Neural progenitor cell (in vitro differentiated cells): Measurements from ENCODE around the gene PPP1R2. TPM values are rescaled to one million over a fixed set of nuclear protein-coding genes. Genes with fewer than 3 reads are reported as not detected.

ENCODE experiments used
- DNase-seq: peaks from one replicate; pipeline ENCODE4 v3.0.0-alpha.2; 2016; ENCODE audit warnings: low spot score
- H2AFZ ChIP-seq: fragments of 200-600 bp; sonication (generic); replicated peaks from 2 replicates; pipeline ENCODE4 v1.6.1; 2016; ENCODE audit warnings: antibody characterized with exemption
- H3F3A ChIP-seq: fragments of 200-600 bp; sonication (generic); 2 replicates; pipeline ENCODE4 v1.6.1; 2016; ENCODE audit warnings: antibody characterized with exemption, low read depth
- H3K27ac ChIP-seq: fragments of 200-600 bp; sonication (generic); 2 replicates; pipeline ENCODE4 v1.5.1; 2016; ENCODE audit warnings: mild to moderate bottlenecking
- H3K27me3 ChIP-seq: fragments of 200-600 bp; sonication (generic); 2 replicates; pipeline ENCODE4 v1.6.1; 2016; ENCODE audit warnings: mild to moderate bottlenecking, moderate library complexity
- H3K36me3 ChIP-seq: fragments of 200-600 bp; sonication (generic); 2 replicates; pipeline ENCODE4 v1.5.1; 2016
- H3K4me1 ChIP-seq: fragments of 200-600 bp; sonication (generic); 2 replicates; pipeline ENCODE4 v1.6.1; 2016; ENCODE audit warnings: mixed run types
- H3K4me2 ChIP-seq: fragments of 200-600 bp; sonication (generic); 2 replicates; pipeline ENCODE4 v1.6.1; 2016
- H3K4me3 ChIP-seq: fragments of 200-600 bp; sonication (generic); 2 replicates; pipeline ENCODE4 v1.5.1; 2016
- H3K79me2 ChIP-seq: fragments of 200-600 bp; sonication (generic); 2 replicates; pipeline ENCODE4 v1.6.1; 2016; ENCODE audit warnings: low read depth
- H3K9ac ChIP-seq: fragments of 200-600 bp; sonication (generic); 2 replicates; pipeline ENCODE4 v1.6.1; 2016
- H3K9me3 ChIP-seq: fragments of 200-600 bp; sonication (generic); 2 replicates; pipeline ENCODE4 v1.5.1; 2016; ENCODE audit warnings: low read depth
- H4K20me1 ChIP-seq: fragments of 200-600 bp; sonication (generic); 2 replicates; pipeline ENCODE4 v1.6.1; 2016; ENCODE audit warnings: low read depth
- H3K27ac Mint-ChIP-seq: 3 replicates; pipeline ENCODE4 v1.8.0; 2021; ENCODE audit warnings: mixed read lengths
- H3K27me3 Mint-ChIP-seq: 2 replicates; pipeline ENCODE4 v1.8.0; 2022; ENCODE audit warnings: low read depth, mild to moderate bottlenecking, inconsistent platforms, moderate library complexity, mixed read lengths; ENCODE audit not compliant: insufficient read depth
- H3K36me3 Mint-ChIP-seq: 3 replicates; pipeline ENCODE4 v1.8.0; 2021; ENCODE audit warnings: mixed read lengths
- H3K4me1 Mint-ChIP-seq: 3 replicates; pipeline ENCODE4 v1.8.0; 2021; ENCODE audit warnings: mixed read lengths
- H3K4me3 Mint-ChIP-seq: 3 replicates; pipeline ENCODE4 v1.8.0; 2021; ENCODE audit warnings: mild to moderate bottlenecking, moderate library complexity, mixed read lengths
- H3K9me3 Mint-ChIP-seq: 3 replicates; pipeline ENCODE4 v1.8.0; 2020; ENCODE audit warnings: mixed read lengths
- EZH2 ChIP-seq: fragments of 200-600 bp; sonication (generic); IDR thresholded peaks from 2 replicates; pipeline ENCODE4 v1.6.1; 2017; ENCODE audit warnings: antibody characterized with exemption, mild to moderate bottlenecking, moderate library complexity
- EZH2phosphoT487 ChIP-seq: fragments of 200-600 bp; sonication (generic); IDR thresholded peaks from 2 replicates; pipeline ENCODE4 v1.6.1; 2017; ENCODE audit warnings: antibody characterized with exemption
- total RNA-seq: library from RNA; depleted of rRNA; stranded (reverse); fragments of >200 nt; gene quantifications from 2 replicates; pipeline ENCODE4 v1.2.3, GENCODE V29; 2015; ENCODE audit warnings: low replicate concordance
- TF ChIP-seq, protein P1 (sequence below): fragments of 200-600 bp; sonication (generic); IDR thresholded peaks from 2 replicates; pipeline ENCODE4 v1.5.1; 2017; ENCODE audit warnings: antibody characterized with exemption, mild to moderate bottlenecking

PPP1R2 gene
- total RNA-seq, 1 donor from 2014 or later = 59.2 TPM

DNA sequence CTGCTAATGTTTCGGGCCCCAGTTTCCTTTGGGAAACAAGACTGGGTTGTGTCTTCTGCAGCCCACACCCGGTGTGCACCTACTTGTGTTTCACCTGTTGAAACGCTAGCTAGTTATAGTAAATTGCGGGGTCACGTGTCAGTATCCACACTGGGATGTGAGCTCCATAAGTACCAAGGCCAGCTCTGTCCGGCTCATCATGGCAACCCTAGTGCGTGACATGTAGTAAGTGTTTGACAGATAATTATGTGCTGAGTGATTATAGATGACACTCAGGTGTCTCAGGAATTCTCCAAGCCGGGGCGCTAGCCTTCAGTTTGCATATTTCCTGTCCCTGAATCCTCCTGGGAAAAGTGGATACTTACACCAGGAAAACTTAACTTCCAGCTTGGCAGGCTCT lies 27.8 kb upstream of the PPP1R2 start:
- Mint-ChIP-seq H3K9me3 (peaks cover 3% of the 10 kb centered on the region), H3K4me3 (no peak overlapping the region), H3K27ac (no peak overlapping the region), H3K36me3 (no peaks in the 10 kb centered on the region), H3K27me3 (no peaks in the 10 kb centered on the region), H3K4me1 (no peaks in the 10 kb centered on the region)
- Histone ChIP-seq H3K27ac (no peak overlapping the region), H2AFZ (no peak overlapping the region), H3K4me3 (no peak overlapping the region), H3K27me3 (no peaks in the 10 kb centered on the region), H3F3A (no peaks in the 10 kb centered on the region), H3K79me2 (no peaks in the 10 kb centered on the region), H3K4me2 (no peak overlapping the region), H3K4me1 (no peaks in the 10 kb centered on the region), H3K36me3 (no peaks in the 10 kb centered on the region), H3K9ac (no peak overlapping the region), H3K9me3 (no peaks in the 10 kb centered on the region), H4K20me1 (no peaks in the 10 kb centered on the region)
- TF ChIP-seq EZH2 = no peak
- TF ChIP-seq EZH2phosphoT487 = no peak
- TF ChIP-seq, protein P1, sequence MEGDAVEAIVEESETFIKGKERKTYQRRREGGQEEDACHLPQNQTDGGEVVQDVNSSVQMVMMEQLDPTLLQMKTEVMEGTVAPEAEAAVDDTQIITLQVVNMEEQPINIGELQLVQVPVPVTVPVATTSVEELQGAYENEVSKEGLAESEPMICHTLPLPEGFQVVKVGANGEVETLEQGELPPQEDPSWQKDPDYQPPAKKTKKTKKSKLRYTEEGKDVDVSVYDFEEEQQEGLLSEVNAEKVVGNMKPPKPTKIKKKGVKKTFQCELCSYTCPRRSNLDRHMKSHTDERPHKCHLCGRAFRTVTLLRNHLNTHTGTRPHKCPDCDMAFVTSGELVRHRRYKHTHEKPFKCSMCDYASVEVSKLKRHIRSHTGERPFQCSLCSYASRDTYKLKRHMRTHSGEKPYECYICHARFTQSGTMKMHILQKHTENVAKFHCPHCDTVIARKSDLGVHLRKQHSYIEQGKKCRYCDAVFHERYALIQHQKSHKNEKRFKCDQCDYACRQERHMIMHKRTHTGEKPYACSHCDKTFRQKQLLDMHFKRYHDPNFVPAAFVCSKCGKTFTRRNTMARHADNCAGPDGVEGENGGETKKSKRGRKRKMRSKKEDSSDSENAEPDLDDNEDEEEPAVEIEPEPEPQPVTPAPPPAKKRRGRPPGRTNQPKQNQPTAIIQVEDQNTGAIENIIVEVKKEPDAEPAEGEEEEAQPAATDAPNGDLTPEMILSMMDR = no peak
- DNase-seq = no peak

DNA sequence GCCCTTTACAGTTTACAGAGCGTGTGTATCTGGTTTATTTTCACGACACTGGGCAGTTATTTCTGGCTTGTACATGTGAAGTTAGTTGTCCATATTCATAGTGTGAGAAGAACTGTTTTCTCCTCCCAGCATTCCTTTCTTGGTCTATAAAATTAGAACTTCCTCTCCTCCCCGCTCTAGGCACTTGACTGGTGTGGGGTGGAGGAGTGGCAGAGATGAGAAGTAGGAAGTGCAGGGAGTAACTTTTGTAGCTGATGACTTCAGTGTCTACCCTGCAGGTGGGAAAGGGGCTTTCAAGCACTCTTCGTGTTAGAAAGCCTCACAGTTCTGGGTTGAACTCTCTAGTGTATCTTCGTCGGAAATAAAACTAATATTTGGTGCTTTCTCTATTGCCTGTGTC lies 27.2 kb upstream of the PPP1R2 start:
- Histone ChIP-seq H3K79me2 (no peaks in the 10 kb centered on the region), H3K4me2 (no peak overlapping the region), H3K4me3 (no peak overlapping the region), H3K36me3 (no peaks in the 10 kb centered on the region), H3F3A (no peaks in the 10 kb centered on the region), H2AFZ (no peak overlapping the region), H4K20me1 (no peaks in the 10 kb centered on the region), H3K27ac (no peak overlapping the region), H3K27me3 (no peaks in the 10 kb centered on the region), H3K4me1 (no peaks in the 10 kb centered on the region), H3K9ac (no peak overlapping the region), H3K9me3 (no peaks in the 10 kb centered on the region)
- Mint-ChIP-seq H3K4me1 (no peaks in the 10 kb centered on the region), H3K27ac (no peak overlapping the region), H3K9me3 (peaks cover 3% of the 10 kb centered on the region), H3K4me3 (no peak overlapping the region), H3K36me3 (no peaks in the 10 kb centered on the region), H3K27me3 (no peaks in the 10 kb centered on the region)
- TF ChIP-seq, protein P1 = no peak
- TF ChIP-seq EZH2 (no peak), EZH2phosphoT487 (no peak)
- no peak for DNase-seq

DNA sequence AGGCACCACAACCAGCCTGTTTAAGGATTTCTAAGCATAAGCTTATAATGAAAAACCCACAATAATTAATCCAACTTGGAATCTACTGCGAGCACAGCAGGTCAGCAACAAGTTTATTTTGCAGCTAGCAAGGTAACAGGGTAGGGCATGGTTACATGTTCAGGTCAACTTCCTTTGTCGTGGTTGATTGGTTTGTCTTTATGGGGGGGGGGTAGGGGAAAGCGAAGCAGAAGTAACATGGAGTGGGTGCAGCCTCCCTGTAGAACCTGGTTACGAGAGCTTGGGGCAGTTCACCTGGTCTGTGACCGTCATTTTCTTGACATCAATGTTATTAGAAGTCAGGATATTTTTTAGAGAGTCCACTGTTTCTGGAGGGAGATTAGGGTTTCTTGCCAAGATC lies 25.5 kb upstream of the PPP1R2 start:
- Histone ChIP-seq H3K9me3 (no peaks in the 10 kb centered on the region), H3K79me2 (no peaks in the 10 kb centered on the region), H3F3A (no peaks in the 10 kb centered on the region), H2AFZ (no peak overlapping the region), H3K27ac (no peak overlapping the region), H4K20me1 (no peaks in the 10 kb centered on the region), H3K4me2 (no peak overlapping the region), H3K4me3 (no peak overlapping the region), H3K4me1 (no peaks in the 10 kb centered on the region), H3K27me3 (no peaks in the 10 kb centered on the region), H3K36me3 (no peaks in the 10 kb centered on the region), H3K9ac (no peak overlapping the region)
- DNase-seq = no peak
- H3K4me1 Mint-ChIP-seq = no peaks in the 10 kb centered on the region
- no peaks in the 10 kb centered on the region for H3K27me3 Mint-ChIP-seq
- no peak overlapping the region for H3K4me3 Mint-ChIP-seq
- H3K27ac Mint-ChIP-seq = no peak overlapping the region
- no peaks in the 10 kb centered on the region for H3K36me3 Mint-ChIP-seq
- no peaks in the 10 kb centered on the region for H3K9me3 Mint-ChIP-seq
- TF ChIP-seq, protein P1 = no peak
- no peak for TF ChIP-seq EZH2

DNA sequence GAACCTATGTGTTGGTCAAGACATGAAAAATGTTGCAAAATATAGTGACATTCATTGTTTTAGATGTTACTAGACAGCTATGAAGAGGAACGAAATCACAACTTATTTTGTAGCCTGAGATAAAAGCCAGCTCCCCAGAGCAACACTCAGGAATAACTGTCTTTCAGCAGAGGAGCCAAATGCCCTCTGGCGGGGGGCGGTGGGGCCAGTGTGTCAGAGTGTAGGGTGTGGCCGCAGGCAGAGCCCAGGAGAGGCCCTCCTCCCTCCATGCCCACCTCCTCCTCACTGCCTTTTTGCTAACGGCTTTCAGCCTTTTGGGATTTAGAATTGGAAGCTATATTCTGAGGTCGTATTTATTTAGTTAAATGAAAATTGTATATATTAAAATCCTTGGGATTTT lies 23.7 kb upstream of the PPP1R2 start:
- Mint-ChIP-seq H3K9me3 (no peaks in the 10 kb centered on the region), H3K27ac (no peak overlapping the region), H3K27me3 (no peaks in the 10 kb centered on the region), H3K36me3 (no peaks in the 10 kb centered on the region), H3K4me3 (no peak overlapping the region), H3K4me1 (no peaks in the 10 kb centered on the region)
- Histone ChIP-seq H4K20me1 (no peaks in the 10 kb centered on the region), H3K4me3 (no peak overlapping the region), H3K79me2 (no peaks in the 10 kb centered on the region), H3K4me2 (no peak overlapping the region), H3F3A (no peaks in the 10 kb centered on the region), H3K9ac (no peak overlapping the region), H3K4me1 (no peaks in the 10 kb centered on the region), H3K36me3 (no peaks in the 10 kb centered on the region), H3K27ac (no peak overlapping the region), H3K27me3 (no peaks in the 10 kb centered on the region), H3K9me3 (no peaks in the 10 kb centered on the region), H2AFZ (no peak overlapping the region)
- TF ChIP-seq EZH2 (no peak), EZH2phosphoT487 (no peak)
- no peak for DNase-seq
